ENCODE results near the gene MYL5. TPM values are rescaled to one million over a fixed set of nuclear protein-coding genes. Genes with fewer than 3 reads are reported as not detected.

The MYL5 gene
- total RNA-seq, 1 donor from 2014 or later, result 17.5 TPM

- no peaks in the 10 kb centered on the region for H3K36me3 Mint-ChIP-seq (ENCODE audit: low read depth, unreplicated experiment)
- H3K36me3 ChIP-seq (ENCODE audit: insufficient read depth, low read length), result no peaks in the 10 kb centered on the region
- H3K27ac Mint-ChIP-seq (ENCODE audit: unreplicated experiment), result no peak overlapping the region
- H3K4me2 ChIP-seq (ENCODE audit: low read length), result no peak overlapping the region
- no peak overlapping the region for H3K4me3 ChIP-seq (ENCODE audit: insufficient read depth, low read depth, low read length)
- H2AFZ ChIP-seq (ENCODE audit: low read depth, low read length), result no peak overlapping the region
- peaks cover 17% of the 10 kb centered on the region for H3K27me3 Mint-ChIP-seq (ENCODE audit: low read depth, unreplicated experiment)
- H3K4me1 Mint-ChIP-seq (ENCODE audit: low read depth, unreplicated experiment), result no peaks in the 10 kb centered on the region
- FAIRE-seq, result no peak
- no peaks in the 10 kb centered on the region for H3K27me3 ChIP-seq (ENCODE audit: insufficient read depth, low read length)
- H3K4me1 ChIP-seq (ENCODE audit: insufficient read depth, low read length), result no peaks in the 10 kb centered on the region
- no peak overlapping the region for H3K27ac ChIP-seq (ENCODE audit: low read depth, low read length)
- H3K9me3 Mint-ChIP-seq (ENCODE audit: unreplicated experiment), result peaks cover 16% of the 10 kb centered on the region
- H3K4me3 Mint-ChIP-seq (ENCODE audit: unreplicated experiment), result no peak overlapping the region
- no peak overlapping the region for H3K9ac ChIP-seq (ENCODE audit: low read length)
- H3K79me2 ChIP-seq (ENCODE audit: insufficient read depth, low read length), result no peaks in the 10 kb centered on the region
- TF ChIP-seq, protein P1, sequence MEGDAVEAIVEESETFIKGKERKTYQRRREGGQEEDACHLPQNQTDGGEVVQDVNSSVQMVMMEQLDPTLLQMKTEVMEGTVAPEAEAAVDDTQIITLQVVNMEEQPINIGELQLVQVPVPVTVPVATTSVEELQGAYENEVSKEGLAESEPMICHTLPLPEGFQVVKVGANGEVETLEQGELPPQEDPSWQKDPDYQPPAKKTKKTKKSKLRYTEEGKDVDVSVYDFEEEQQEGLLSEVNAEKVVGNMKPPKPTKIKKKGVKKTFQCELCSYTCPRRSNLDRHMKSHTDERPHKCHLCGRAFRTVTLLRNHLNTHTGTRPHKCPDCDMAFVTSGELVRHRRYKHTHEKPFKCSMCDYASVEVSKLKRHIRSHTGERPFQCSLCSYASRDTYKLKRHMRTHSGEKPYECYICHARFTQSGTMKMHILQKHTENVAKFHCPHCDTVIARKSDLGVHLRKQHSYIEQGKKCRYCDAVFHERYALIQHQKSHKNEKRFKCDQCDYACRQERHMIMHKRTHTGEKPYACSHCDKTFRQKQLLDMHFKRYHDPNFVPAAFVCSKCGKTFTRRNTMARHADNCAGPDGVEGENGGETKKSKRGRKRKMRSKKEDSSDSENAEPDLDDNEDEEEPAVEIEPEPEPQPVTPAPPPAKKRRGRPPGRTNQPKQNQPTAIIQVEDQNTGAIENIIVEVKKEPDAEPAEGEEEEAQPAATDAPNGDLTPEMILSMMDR (IDR thresholded peaks at IDR 0.05; ENCODE audit: insufficient read depth, low read depth, low read length), result no peak
- TF ChIP-seq EZH2 (IDR thresholded peaks at IDR 0.05; ENCODE audit: insufficient read depth, low read length), result no peak
- no peaks in the 10 kb centered on the region for H4K20me1 ChIP-seq (ENCODE audit: insufficient read depth, low read length)
- peaks cover 20% of the 10 kb centered on the region for H3K9me3 ChIP-seq (ENCODE audit: insufficient read depth, low read depth, low read length)
- no peak for DNase-seq (ENCODE audit: low read depth)
Measured at GRCh38 chr4:627347-628125, 46.8 kb upstream of the MYL5 start.

DNA sequence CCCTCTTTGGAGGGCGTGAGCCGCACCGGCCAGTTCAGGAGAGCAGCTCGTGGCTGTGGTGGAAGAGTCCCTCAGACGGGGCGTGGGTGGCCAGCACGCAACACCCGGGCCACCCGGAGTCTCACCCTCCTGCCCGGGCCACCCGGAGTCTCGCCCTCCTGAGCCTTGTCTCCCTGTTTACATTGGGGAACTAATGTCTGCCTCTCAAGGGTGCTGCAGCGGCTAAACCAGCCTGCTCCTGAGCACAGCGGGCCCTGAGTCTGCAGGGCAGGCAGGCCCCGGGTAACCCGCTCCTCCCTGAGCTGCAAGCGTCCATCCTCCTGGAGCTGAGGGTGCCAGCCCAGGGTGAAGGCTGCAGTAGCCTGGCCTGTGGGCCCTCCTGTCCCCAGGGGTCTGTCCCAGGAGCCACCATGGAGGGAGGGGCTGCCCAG lies 46.0 kb upstream of the MYL5 start:
- Histone ChIP-seq H3K9ac (ENCODE audit: low read length) (no peak overlapping the region), H3K27ac (ENCODE audit: low read depth, low read length) (no peak overlapping the region)
- no peak for DNase-seq (ENCODE audit: low read depth)

More for the DNA sequence above, 46.0 kb upstream of the MYL5 start:
- no peaks in the 10 kb centered on the region for H3K27me3 ChIP-seq (ENCODE audit: insufficient read depth, low read length)
- no peaks in the 10 kb centered on the region for H3K36me3 ChIP-seq (ENCODE audit: insufficient read depth, low read length)
- Mint-ChIP-seq H3K9me3 (ENCODE audit: unreplicated experiment) (peaks cover 21% of the 10 kb centered on the region), H3K27ac (ENCODE audit: unreplicated experiment) (no peak overlapping the region), H3K4me3 (ENCODE audit: unreplicated experiment) (no peak overlapping the region), H3K36me3 (ENCODE audit: low read depth, unreplicated experiment) (no peaks in the 10 kb centered on the region), H3K27me3 (ENCODE audit: low read depth, unreplicated experiment) (peaks cover 18% of the 10 kb centered on the region), H3K4me1 (ENCODE audit: low read depth, unreplicated experiment) (no peaks in the 10 kb centered on the region)
- no peaks in the 10 kb centered on the region for H4K20me1 ChIP-seq (ENCODE audit: insufficient read depth, low read length)
- no peak for FAIRE-seq
- H3K4me1 ChIP-seq (ENCODE audit: insufficient read depth, low read length), result no peaks in the 10 kb centered on the region
- no peak overlapping the region for H3K4me3 ChIP-seq (ENCODE audit: insufficient read depth, low read depth, low read length)
- H3K9me3 ChIP-seq (ENCODE audit: insufficient read depth, low read depth, low read length), result peaks cover 20% of the 10 kb centered on the region
- H2AFZ ChIP-seq (ENCODE audit: low read depth, low read length), result no peak overlapping the region
- H3K79me2 ChIP-seq (ENCODE audit: insufficient read depth, low read length), result no peaks in the 10 kb centered on the region
- TF ChIP-seq, protein P1 (IDR thresholded peaks at IDR 0.05; ENCODE audit: insufficient read depth, low read depth, low read length), result no peak
- TF ChIP-seq EZH2 (IDR thresholded peaks at IDR 0.05; ENCODE audit: insufficient read depth, low read length), result no peak
- no peak overlapping the region for H3K4me2 ChIP-seq (ENCODE audit: low read length)
